OCI-M1 (cell line): Measurements from ENCODE around the gene SHC4.

Source experiments
- DNase-seq: peaks from one replicate; lab custom pipeline; 2025; lab: John Stamatoyannopoulos, UW

SHC4 gene

DNA sequence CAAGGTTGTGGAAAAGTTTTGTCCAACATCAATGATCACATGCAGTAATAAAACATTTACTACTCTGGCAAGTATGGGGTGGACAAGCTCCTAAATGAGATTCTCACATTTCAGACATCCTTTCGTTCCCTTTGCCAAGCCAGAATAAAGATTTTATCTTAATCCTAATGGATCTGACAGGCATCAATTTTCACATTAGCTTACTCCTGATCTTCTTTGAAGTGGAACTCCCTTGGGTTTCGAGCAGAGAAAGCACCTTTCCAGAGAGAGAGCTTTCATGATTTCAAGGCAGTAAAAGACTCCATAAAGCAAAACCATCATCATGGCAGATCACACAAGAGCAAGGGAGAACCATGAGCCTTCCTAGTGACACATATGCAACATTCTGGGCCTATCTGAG, 113.1 kb downstream of the SHC4 start:
- DNase-seq: no peak

DNA sequence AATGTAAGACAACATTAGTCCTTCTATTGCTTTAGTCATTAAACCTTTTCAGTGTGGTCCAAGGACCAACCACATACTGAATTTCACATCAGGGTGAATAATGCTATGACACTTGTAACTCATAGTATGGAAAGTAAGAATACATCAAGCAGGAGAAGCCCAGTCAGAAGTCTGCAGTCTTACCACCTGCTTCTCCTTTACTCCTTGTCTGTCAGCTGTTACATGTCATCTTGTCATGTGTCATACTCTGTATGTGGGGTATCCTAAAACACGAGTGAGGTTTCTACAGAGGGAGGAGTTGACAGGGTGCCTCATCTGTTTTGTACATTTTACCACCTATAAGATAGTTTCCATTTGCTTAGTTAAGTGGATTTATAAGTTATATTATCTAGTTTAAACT, 118.6 kb downstream of the SHC4 start:
- no peak for DNase-seq

DNA sequence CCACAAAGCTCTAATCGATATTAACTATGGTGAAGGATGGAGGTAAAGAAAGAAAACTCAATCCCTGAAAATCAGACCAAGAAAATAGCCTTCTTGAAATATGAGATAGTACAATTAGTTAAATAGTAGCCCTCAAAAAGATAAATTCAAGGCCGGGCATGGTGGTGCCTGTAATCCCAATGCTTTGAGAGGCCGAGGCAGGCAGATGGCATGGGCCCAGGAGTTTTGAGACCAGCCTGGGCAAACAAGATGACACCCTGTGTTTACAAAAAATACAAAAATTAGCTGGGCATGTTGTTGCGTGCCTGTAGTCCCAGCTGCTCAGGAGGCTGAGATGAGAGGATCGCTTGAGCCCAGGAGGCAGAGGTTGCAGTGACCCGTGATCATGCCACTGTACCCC, 121.2 kb downstream of the SHC4 start:
- DNase-seq: no peak

DNA sequence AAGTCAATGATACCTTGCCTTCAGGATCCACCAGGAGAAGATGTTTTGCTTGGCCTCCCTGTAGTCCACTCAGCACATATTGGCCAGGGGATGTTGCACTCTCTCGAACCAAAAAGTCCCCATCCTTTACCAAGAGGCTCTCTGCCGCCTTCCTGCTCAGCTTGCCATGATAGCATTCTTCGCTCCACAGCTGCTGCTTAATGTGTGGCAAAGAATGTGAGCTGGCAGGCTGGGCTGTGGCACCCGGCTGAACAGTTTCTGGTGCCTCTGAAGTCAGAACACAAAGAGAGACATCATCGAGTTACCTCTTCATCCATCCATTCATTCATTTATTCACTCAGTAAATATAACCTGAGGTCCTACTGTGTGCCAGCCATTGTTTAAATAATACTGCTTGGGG, 129.0 kb downstream of the SHC4 start:
- no peak for DNase-seq

DNA sequence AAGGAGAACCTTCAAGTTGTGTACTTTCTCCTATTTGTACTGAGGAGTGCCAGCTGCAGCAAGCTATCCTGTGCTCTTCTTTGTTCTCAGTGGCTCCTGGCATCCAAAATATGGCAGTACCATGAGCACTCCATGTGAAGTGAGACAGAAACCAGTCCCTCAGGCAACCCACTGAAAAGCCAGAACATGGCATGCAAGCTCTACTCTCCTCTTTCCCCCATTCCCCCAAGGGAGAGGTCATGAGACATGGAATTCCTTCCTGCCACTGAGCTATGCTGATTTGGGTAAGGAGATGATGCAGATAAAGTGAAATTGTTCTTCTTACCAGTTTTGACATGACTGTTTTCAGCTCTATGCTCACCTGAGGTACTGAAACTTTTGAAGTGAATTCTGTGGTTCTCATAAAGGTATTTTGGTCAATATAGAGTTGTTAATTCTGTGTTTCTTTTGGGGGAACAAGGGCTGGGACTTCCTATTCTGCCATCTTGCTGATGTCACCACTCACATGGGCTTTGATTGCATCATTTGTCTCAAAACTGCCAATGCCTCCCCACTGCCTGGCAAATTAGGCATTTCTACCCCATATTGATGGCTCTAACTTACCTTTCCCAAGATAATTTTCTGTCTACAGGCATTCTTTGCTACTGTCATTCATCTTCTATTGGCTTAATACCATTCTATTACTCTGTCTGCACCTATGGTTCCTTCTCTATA, 130.0 kb downstream of the SHC4 start:
- DNase-seq: peak; percentile 22

DNA sequence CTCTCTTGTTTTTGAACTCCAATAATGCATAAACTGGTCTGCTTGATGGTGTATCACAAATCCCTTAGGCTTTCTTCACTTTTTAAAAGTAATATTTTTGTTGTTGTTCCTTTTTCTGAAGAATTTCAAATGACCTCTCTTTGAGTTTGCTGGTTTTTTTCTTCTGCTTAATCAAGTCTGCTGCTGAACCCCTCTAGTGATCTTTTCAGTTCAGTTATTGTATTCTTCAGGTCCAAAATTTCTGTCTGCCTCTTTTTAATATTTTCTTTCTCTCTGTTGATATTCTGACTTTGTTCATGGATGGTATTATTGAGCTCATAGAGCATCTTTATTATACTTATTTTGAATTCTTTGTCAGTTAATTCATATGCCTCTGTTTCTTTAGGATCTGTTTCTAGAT, 131.1 kb downstream of the SHC4 start:
- no peak for DNase-seq

DNA sequence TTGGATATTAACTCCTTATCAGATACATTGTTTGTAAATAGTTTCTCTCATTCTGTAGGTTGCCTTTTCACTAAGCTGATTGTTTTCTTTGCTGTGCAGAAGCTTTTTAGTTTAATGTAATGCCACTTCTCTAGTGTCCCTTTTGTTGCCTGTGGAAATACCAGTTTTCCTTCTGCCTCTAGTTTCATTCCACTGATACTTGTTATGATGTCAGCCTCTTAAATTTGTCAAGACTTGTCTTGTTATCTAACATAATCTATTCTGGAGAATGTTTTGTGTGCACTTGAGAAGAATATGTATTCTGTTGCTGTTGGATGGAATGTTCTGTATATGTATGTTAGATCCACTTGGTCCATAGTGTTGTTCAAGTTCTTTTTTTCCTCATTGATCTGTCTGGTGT, 134.8 kb downstream of the SHC4 start:
- DNase-seq: no peak

DNA sequence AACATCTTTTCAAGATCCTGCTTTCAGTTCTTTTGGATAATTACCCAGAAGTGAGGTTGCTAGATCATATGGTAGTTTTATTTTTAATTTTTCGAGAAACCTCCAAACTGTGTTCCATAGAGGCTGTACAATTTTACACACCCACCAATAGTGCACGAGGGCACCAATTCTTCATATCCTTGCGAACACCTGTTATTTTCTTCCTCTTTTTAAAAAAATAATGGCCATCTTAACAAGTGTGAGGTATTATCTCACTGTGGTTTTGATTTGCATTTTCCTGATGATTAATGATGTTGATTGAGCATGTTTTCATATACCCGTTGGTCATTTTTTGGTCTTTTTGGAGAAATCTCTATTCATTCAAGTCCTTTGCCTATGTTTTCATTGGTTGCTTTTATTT, 135.2 kb downstream of the SHC4 start:
- DNase-seq: no peak

DNA sequence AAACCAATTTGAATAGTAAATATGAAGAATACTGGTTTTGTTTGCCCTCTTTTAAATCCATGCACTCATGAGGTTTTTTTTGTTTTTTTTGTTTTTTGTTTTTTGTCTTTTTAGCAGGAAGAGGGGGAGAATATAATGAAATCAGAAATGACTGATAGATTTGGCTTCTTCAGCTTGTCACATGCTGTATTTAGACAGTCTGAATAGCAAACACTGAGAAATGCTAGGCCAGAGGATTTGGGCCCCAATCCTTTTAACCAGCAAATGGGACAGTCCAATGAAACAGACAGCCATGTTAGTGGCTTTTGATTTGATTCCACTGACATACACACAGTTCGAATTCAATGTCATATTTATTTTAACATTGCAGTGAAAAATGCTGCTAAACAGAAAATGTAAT, 138.6 kb downstream of the SHC4 start:
- no peak for DNase-seq

DNA sequence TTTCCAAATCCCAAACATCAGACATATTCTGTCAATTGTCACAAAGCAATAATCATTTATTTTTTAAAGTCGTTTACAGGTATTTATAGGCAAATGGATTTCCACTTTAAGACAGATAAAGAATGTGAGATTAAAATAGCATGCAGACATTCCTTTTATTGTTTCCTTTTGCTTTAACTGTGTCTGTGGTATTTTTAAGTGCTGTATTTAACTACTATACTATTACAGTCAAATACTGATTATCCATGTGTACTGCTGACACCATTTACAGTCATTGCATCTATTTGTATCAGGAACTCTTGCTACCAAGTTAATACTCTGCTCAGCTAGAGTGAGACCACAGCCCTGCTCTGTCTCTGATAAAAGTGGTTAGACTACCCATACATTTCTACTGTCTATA, 140.0 kb downstream of the SHC4 start:
- peak; percentile 25 for DNase-seq

DNA sequence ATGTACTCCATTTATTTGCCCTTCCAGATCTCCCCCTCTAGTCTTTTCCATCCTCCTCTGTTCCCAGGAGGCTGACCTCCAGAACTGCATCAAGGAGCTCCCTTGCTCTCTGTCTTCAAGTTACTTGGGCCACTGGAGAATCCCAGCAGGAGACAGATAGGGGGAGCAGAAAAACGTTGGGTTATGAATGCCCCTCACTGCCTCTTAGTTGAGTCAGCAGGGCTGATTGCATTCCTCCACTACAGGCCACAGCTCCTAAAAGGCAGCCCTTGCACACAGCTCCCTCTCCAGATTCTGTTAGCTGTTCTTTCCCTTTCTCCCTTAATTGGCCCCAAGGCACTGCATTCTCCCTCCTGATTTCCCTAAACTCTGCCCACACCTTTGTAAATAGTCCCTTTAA, 140.5 kb downstream of the SHC4 start:
- no peak for DNase-seq

DNA sequence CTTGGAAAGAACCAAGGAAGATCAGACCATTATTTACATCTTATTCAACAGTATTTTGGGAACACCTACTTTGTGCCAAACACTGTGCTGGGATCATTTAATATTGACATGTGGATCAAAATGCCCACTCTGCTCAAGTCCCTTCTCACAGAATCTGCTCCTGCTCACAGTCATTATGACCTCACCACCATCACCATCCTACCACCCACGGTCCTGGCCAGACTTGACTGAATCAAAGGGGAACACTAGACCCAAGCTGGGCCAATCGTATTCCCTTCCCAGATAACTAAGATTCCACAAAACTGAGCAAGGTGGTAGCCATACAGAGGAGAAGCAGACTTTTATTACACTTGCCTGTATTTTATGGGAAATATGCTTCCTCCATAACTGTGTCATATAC, 149.4 kb downstream of the SHC4 start:
- no peak for DNase-seq

DNA sequence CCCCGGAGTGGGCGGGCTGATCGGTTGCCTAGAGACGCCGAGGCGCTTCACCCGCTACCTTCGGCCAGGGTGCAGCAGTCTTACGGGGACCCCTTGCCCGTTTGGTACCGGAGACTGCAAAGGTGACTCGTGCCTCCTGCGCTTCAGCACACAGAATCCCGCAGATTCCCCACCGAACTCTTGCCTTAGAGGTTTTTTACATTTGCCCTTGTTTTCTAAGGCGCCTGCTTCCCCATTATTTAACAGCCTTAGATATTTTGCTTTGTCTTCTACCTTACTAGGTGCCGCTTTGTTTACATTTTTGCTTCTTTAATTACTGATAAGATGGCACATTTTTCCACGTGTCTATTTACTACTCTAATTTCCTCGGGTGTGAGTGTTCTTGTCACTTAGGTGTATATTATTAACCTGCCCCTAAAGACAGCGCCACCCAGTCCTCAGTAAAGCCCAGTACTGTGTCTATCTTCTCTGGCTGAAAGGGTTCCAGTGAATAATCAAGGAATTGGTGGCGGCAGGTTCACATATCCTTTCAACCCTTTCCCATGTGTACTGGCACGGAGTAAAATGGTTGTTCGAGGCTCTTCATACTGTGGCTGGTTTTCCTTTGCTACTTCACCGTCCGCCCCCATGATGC, 152.3 kb downstream of the SHC4 start:
- peak; percentile 70 for DNase-seq

DNA sequence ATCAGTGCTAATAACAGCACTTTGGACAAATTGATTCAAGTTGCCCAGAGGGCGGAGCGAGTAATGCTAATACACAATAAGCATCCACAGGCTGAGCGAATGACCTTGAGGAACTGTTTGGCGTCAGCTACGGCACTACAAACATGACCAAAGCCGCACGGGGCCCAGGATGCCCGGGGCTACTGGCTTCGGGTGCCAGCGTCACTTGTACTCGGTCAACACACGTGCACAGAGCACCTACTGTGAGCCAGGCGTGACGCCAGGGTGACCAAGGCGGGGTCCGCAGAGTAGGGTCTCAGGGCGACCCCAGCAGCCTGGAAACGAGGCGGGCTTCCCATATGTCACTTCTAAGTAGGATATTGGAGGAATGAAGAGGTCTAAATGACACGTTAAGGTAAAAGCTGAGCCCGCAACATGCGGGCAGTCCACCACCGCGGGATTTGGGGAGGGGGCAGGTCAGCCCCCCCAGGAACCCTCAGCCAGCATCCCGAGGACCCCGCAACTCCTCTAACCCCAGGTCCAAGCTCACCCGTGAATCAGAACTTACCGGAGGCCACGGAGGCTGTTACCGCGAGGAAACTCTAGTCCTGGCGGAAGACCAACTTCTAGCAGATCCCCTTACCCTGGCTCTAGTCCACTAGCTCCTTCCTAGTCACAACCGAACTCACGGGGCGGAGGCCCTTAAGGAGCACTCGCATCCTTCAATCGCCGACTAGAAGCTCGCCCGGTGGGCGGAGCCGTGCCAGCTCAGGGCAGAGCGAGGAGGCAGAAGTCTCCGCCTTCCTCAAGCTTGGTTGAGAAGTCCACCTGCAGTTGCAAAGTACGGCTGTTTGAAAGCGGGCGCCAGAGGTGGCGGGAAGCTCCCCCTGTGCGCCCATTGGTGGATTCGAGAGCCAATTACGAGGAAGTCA, 153.1 kb downstream of the SHC4 start, which contains the start of gene CEP152:
TSS of gene CEP152 (minus strand) at position 656 of the 911 bp plus-strand sequence. CDS start 5,420 bp downstream, outside the sequence.
- DNase-seq: peak; percentile 100

DNA sequence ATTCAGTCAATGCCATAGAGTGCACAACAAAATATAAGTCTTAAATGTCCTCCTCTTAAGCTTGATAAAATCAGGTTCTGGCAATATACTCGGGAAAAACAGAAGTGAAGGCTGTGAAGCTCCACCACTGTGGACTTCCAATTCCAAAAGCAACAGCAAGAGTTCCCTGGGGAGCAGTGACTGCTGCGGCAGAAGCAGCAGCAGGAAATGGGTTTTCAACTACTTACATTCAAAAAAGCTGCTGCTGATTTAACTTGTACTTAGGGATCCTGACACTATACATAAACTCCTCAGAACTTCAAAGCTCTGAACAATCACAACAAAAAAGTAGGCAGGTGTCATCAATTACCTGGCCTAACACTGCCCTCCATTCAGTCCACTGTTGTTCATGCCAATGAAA, 157.6 kb downstream of the SHC4 start:
- DNase-seq: peak; percentile 11

DNA sequence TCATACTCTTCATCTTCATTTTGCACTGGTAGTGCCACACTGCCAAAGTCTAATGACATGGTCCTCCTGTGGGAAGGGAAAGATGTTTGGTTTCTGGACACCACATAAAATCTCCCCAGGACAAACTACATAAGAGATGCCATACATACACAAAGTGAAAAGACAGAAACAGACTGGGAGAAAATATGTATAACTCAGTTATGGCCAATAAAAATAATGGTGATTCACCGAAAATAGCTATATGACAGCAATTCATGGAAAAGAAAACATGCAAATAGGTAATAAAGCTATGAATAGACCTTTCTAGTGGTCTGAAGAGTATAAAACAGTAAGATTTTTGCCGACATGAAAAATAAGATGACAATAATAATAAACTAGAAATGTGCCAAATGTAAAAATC, 158.1 kb downstream of the SHC4 start:
- no peak for DNase-seq

DNA sequence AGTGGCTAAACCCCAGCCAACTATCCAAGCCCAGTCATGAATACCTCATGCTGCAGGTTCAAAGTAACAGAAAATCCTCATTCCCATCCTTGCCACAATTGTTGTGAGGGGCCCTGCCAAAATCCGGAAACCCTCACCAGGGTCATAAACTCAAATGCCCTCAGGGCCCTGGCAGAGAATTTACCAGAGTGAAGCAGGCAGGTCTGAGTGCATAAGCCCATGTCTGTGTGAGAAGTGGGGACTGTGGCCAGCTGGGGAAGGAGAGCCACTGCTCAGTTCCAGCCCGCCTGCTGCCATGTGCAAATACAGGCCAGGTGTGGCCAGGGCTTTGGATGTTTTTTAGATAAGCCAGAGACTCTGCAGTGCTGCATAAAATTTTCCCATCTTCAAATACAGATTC, 159.8 kb downstream of the SHC4 start:
- DNase-seq: no peak

DNA sequence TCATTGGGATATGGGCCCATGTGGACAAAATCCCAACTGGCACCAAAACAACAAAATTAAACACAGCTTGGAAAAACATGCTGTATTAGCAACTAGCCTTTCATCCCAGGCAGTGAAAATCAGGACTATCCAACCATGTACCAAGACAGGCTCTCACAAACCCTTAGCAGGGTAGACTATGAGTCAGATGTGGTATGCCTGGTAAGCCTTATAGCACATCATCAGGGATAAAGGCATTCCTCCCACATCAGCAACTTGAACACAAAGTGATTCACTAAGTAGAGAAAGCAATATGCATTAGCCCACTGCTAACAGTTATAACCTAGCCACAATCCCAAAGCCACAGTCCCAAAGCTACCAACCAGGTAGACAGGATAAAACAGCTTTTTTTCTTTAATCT, 160.9 kb downstream of the SHC4 start:
- peak; percentile 14 for DNase-seq

DNA sequence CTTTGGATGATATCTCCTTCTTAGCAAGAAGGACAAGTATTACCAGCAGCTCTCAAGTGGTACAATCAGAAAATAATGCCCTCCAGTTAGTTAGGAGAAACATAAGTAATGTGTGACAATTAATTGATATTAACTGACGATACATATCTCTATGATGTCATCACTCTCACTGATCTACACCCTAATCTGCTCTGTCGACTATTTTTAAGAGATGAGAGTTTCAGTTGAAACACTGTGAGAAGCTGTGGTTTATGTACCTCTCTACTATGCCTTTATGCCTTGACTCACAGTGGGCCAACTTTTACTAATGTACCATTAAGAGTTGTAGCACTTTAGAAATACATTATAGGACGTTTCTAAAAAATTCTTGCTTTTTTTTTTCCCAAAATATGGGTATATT, 161.5 kb downstream of the SHC4 start:
- DNase-seq: no peak

DNA sequence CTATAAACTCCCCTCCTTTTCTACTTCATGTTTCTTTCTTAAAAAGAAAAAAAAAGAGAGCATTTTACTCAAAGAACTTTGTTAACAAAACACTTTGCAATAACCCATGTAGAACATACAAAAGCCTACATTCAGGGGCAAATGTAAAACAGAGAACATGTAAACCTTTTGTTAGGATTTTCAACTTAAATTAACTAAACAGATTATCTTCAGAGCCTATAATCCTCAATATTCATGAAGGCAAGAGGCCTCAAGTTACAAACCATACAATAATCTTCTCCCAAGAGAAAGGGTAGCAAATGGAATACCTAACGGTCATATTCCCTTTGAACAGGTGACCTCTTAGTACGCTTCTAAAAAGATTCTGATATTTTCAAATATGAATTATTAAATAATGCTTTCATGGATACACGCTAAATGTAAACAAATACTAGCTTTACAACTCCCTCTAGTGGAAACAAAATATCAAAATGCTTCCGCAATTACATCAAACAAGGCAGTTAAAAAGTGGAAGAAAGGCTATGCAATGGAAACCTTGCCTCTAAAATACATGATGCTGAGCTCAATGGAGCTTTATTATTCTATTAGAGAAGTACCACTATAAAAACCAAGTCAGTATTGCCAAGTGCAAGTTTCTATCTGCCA, 162.8 kb downstream of the SHC4 start:
- peak; percentile 85 for DNase-seq

DNA sequence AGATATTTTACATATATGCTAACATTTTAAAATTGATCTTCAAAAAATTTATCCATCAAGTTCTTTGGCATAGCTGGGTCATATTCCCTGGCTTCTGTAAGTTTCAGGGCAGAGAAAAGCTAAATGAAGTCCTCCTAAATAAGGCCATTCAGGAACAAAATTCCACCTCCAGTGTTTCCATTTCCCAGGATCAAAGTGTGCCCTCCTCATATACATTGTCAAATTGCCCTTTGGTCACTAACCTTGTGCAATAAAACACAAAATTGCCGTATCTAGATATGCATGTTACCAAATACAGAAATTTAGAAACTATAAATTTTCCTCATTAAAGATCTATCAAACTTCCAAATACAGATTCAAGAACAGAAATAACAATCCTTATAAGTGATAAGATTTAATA, 163.5 kb downstream of the SHC4 start:
- DNase-seq: no peak

DNA sequence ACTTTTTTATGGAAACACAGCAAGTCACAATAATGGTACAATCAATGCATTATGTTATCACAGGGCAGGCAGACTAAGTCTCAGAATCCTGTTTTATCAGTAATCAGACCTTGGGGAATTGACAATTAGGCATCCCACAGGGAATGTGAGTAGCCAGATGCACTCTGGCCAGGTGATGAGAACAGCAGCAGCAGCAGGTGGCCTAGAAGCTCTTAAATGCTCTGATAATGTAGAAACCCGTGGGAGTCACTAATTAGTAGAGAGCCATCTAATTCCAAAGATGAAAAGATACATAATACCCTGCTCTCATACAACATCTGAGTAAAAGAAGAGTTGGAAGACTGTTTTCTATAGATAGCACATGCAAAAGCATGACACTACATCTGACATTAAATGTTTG, 165.4 kb downstream of the SHC4 start:
- peak; percentile 28 for DNase-seq
